Thymus (tissue), 11 donors: ENCODE measurements around the gene LRAT. TPM values are rescaled to one million over a fixed set of nuclear protein-coding genes. Genes with fewer than 3 reads are reported as not detected.

Experiments used
- DNase-seq, 9 donors: peaks; one replicate each; pipeline ENCODE4 v3.0.0-alpha.2; 2013; ENCODE audit warnings: low spot score in 9 of 9, low read depth in 6 of 9, missing footprints in 1 of 9
- H3K27ac ChIP-seq, 2 donors: one replicate each; pipeline ENCODE4 v1.5.1; 2013; ENCODE audit warnings: control low read depth in 1 of 2, low read depth in 1 of 2, low read length in 1 of 2, mild to moderate bottlenecking in 1 of 2, moderate library complexity in 1 of 2
- H3K27me3 ChIP-seq, 2 donors: one replicate each; pipeline ENCODE4 v1.5.1; 2013; ENCODE audit warnings: low read length in 1 of 2; ENCODE audit not compliant: control insufficient read depth in 2 of 2, insufficient read depth in 1 of 2
- H3K36me3 ChIP-seq, 2 donors: one replicate each; pipeline ENCODE4 v1.5.1; 2013; ENCODE audit warnings: low read length in 1 of 2, mild to moderate bottlenecking in 1 of 2, moderate library complexity in 1 of 2; ENCODE audit not compliant: control insufficient read depth in 2 of 2, insufficient read depth in 2 of 2
- H3K4me1 ChIP-seq, 2 donors: one replicate each; pipeline ENCODE4 v1.5.1; 2013; ENCODE audit warnings: low read length in 2 of 2; ENCODE audit not compliant: control insufficient read depth in 2 of 2, insufficient read depth in 2 of 2
- H3K4me3 ChIP-seq, 2 donors: one replicate each; pipeline ENCODE4 v1.5.1; 2013; ENCODE audit warnings: low read length in 2 of 2, control low read depth in 1 of 2, mild to moderate bottlenecking in 1 of 2
- H3K9me3 ChIP-seq, 2 donors: one replicate each; pipeline ENCODE4 v1.5.1; 2013; ENCODE audit warnings: low read length in 1 of 2, mild to moderate bottlenecking in 1 of 2; ENCODE audit not compliant: control insufficient read depth in 2 of 2, insufficient read depth in 1 of 2
- WGBS: extraction: QIAGEN DNeasy Blood & Tissue Kit; methylation state at CpG from one replicate; pipeline ENCODE4 v1.1.7; 2013; 5-methylcytosine and 5-hydroxymethylcytosine counted together
- polyA plus RNA-seq: library from polyadenylated mRNA; stranded (reverse); fragments of 200-250 nt; gene quantifications from one replicate; pipeline ENCODE4 v1.2.3, GENCODE V29; 2013
- total RNA-seq: library from RNA; stranded (reverse); fragments of 120-200 nt; gene quantifications from one replicate; pipeline ENCODE4 v1.2.4, GENCODE V29; 2013
- donor health status: healthy.

The LRAT gene
- total and polyA plus RNA-seq, 2 donors = 0.09 to 0.25 TPM

GRCh38 chr4:154741922-154742850, 1.6 kb upstream of the LRAT start:
- peaks cover 49 to 63% of the 10 kb centered on the region in 2 donors for H3K27me3 ChIP-seq
- H3K36me3 ChIP-seq = no peaks in the 10 kb centered on the region
- no peak overlapping the region for H3K4me3 ChIP-seq
- H3K27ac ChIP-seq = no peak overlapping the region
- H3K4me1 ChIP-seq = peaks cover 0 to 4% of the 10 kb centered on the region in 2 donors
- DNase-seq = no peak
- WGBS = 4% methylated on average over 49 of the region's 49 CpGs
- peaks cover 0 to 7% of the 10 kb centered on the region in 2 donors for H3K9me3 ChIP-seq

- H3K27ac ChIP-seq = no peak overlapping the region
- H3K27me3 ChIP-seq = peaks cover 49 to 63% of the 10 kb centered on the region in 2 donors
- DNase-seq = no peak
- H3K4me3 ChIP-seq = peak overlapping the region in 1 of 2 donors; percentile 51
- H3K9me3 ChIP-seq = peaks cover 0 to 7% of the 10 kb centered on the region in 2 donors
- WGBS = 12% methylated on average over 31 of the region's 31 CpGs
- H3K4me1 ChIP-seq = peaks cover 0 to 4% of the 10 kb centered on the region in 2 donors
- H3K36me3 ChIP-seq = no peaks in the 10 kb centered on the region
Observed at GRCh38 chr4:154744341-154744926, 634 bp downstream of the LRAT start.

GRCh38 chr4:154757713-154758112, 13.9 kb downstream of the LRAT start:
- no peak overlapping the region for H3K4me3 ChIP-seq
- WGBS = 87% methylated on average over 6 of the region's 6 CpGs
- no peaks in the 10 kb centered on the region for H3K27me3 ChIP-seq
- DNase-seq = no peak
- no peak overlapping the region for H3K27ac ChIP-seq
- no peaks in the 10 kb centered on the region for H3K4me1 ChIP-seq
- no peaks in the 10 kb centered on the region for H3K9me3 ChIP-seq
- no peaks in the 10 kb centered on the region for H3K36me3 ChIP-seq

- WGBS = 93% methylated on average over 2 of the region's 2 CpGs
- DNase-seq = no peak
- H3K4me3 ChIP-seq = no peak overlapping the region
- no peaks in the 10 kb centered on the region for H3K27me3 ChIP-seq
- H3K9me3 ChIP-seq = no peaks in the 10 kb centered on the region
- H3K4me1 ChIP-seq = no peaks in the 10 kb centered on the region
- H3K36me3 ChIP-seq = no peaks in the 10 kb centered on the region
- no peak overlapping the region for H3K27ac ChIP-seq
Observed at GRCh38 chr4:154760895-154761294, 17.1 kb downstream of the LRAT start.

GRCh38 chr4:154778264-154778663, 34.5 kb downstream of the LRAT start:
- Histone ChIP-seq H3K36me3 (no peaks in the 10 kb centered on the region), H3K27ac (no peak overlapping the region), H3K4me1 (no peaks in the 10 kb centered on the region), H3K9me3 (no peaks in the 10 kb centered on the region), H3K4me3 (no peak overlapping the region), H3K27me3 (peaks cover 0 to 4% of the 10 kb centered on the region in 2 donors)
- no peak for DNase-seq
- WGBS = 93% methylated on average over 1 of the region's 1 CpG

- Histone ChIP-seq H3K9me3 (no peaks in the 10 kb centered on the region), H3K4me1 (no peaks in the 10 kb centered on the region), H3K4me3 (no peak overlapping the region), H3K27ac (no peak overlapping the region), H3K27me3 (peaks cover 0 to 4% of the 10 kb centered on the region in 2 donors), H3K36me3 (no peaks in the 10 kb centered on the region)
- 65% methylated on average over 3 of the region's 3 CpGs for WGBS
- DNase-seq = no peak
Observed at GRCh38 chr4:154779362-154779947, 35.7 kb downstream of the LRAT start.

GRCh38 chr4:154781126-154781982, 37.6 kb downstream of the LRAT start, which contains the start of gene RBM46:
RBM46 (plus strand) TSS chr4:154781272; CDS start chr4:154796753, 15,481 bp downstream.
- Histone ChIP-seq H3K4me1 (no peaks in the 10 kb centered on the region), H3K4me3 (no peak within 1 kb of the TSS), H3K9me3 (no peaks in the 10 kb centered on the region), H3K27me3 (peaks cover 0 to 4% of the 10 kb centered on the region in 2 donors), H3K27ac (no peak within 1 kb of the TSS), H3K36me3 (no peaks in the 10 kb centered on the region)
- DNase-seq = no peak
- 70% methylated on average over 76 of the region's 76 CpGs for WGBS

- H3K4me3 ChIP-seq = no peak overlapping the region
- H3K27me3 ChIP-seq = peaks cover 0 to 4% of the 10 kb centered on the region in 2 donors
- no peaks in the 10 kb centered on the region for H3K36me3 ChIP-seq
- H3K9me3 ChIP-seq = no peaks in the 10 kb centered on the region
- WGBS = 80% methylated on average over 18 of the region's 18 CpGs
- no peaks in the 10 kb centered on the region for H3K4me1 ChIP-seq
- DNase-seq = no peak
- H3K27ac ChIP-seq = no peak overlapping the region
Observed at GRCh38 chr4:154781983-154782293, 38.1 kb downstream of the LRAT start.
